IMR-90 (cell line): Measurements from ENCODE around the gene CYB5B. TPM values are rescaled to one million over a fixed set of nuclear protein-coding genes. Genes with fewer than 3 reads are reported as not detected.

Experiments
- ATAC-seq: fragments of 200-7000 bp; cut with Tn5 transposase; 2 replicates; pipeline ENCODE4 v1.9.1; 2020; ENCODE audit warnings: low read depth, mild to moderate bottlenecking, moderate library complexity
- BruUV-seq: library from RNA; stranded (reverse); fragments of 400-500 nt; replicated peaks from 2 replicates; lab custom pipeline; 2021; lab: Mats Ljungman, UMichigan
- CTCF ChIA-PET: fragments of 300-600 bp; formaldehyde crosslinking; extraction: SDS; loops from one replicate; lab custom pipeline; 2021; ENCODE audit warnings: antibody characterized with exemption; lab: Yijun Ruan, JAX
- POLR2A ChIA-PET: fragments of 300-600 bp; sonication (Branson Sonifier 250); formaldehyde crosslinking; loops from one replicate; lab custom pipeline; 2022; ENCODE audit warnings: antibody characterized with exemption; ENCODE audit not compliant: unreplicated experiment; lab: Charles Lee
- DNase-seq: peaks from one replicate; pipeline ENCODE4 v3.0.0; 2013
- H2AFZ ChIP-seq: replicated peaks from 2 replicates; pipeline ENCODE3; 2013; ENCODE audit warnings: low read length, mild to moderate bottlenecking; ENCODE audit not compliant: poor library complexity
- H2AK5ac ChIP-seq: 2 replicates; pipeline ENCODE4 v1.6.1; 2013; ENCODE audit warnings: low read depth, low read length, inconsistent platforms
- H2AK9ac ChIP-seq: replicated peaks from 2 replicates; pipeline ENCODE3; 2013; ENCODE audit warnings: mild to moderate bottlenecking, low read depth, low read length, moderate library complexity; ENCODE audit not compliant: poor library complexity
- H2BK120ac ChIP-seq: 2 replicates; pipeline ENCODE4 v1.6.1; 2013; ENCODE audit warnings: low read depth, low read length, inconsistent platforms
- H2BK15ac ChIP-seq: 3 replicates; pipeline ENCODE4 v1.6.1; 2013; ENCODE audit warnings: low read depth, low read length, inconsistent platforms
- H2BK20ac ChIP-seq: 2 replicates; pipeline ENCODE4 v1.6.1; 2013; ENCODE audit warnings: low read depth, mild to moderate bottlenecking, inconsistent platforms, low read length, moderate library complexity
- H2BK5ac ChIP-seq: 2 replicates; pipeline ENCODE4 v1.6.1; 2013; ENCODE audit warnings: mild to moderate bottlenecking, low read depth, low read length, inconsistent platforms; ENCODE audit not compliant: poor library complexity, severe bottlenecking
- H3K14ac ChIP-seq: replicated peaks from 2 replicates; pipeline ENCODE4 v1.6.1; 2013; ENCODE audit warnings: low read depth, low read length, inconsistent platforms
- H3K18ac ChIP-seq: 2 replicates; pipeline ENCODE4 v1.6.1; 2013; ENCODE audit warnings: low read depth, low read length, control low read depth
- H3K23ac ChIP-seq: 2 replicates; pipeline ENCODE4 v1.6.1; 2013; ENCODE audit warnings: low read depth, low read length, inconsistent platforms
- H3K27ac ChIP-seq: 2 replicates; pipeline ENCODE4 v1.5.1; 2013; ENCODE audit warnings: mild to moderate bottlenecking, control low read depth, low read length; ENCODE audit not compliant: insufficient read depth
- H3K27me3 ChIP-seq: 2 replicates; pipeline ENCODE4 v1.6.1; 2013; ENCODE audit warnings: low read length; ENCODE audit not compliant: control insufficient read depth, insufficient read depth
- H3K36me3 ChIP-seq: 2 replicates; pipeline ENCODE4 v1.6.1; 2013; ENCODE audit warnings: low read length, mixed read lengths; ENCODE audit not compliant: control insufficient read depth, insufficient read depth
- H3K4ac ChIP-seq: 2 replicates; pipeline ENCODE4 v1.6.1; 2013; ENCODE audit warnings: low read depth, low read length, inconsistent platforms
- H3K4me1 ChIP-seq: 2 replicates; pipeline ENCODE4 v1.6.1; 2013; ENCODE audit warnings: low read length, mixed read lengths; ENCODE audit not compliant: control insufficient read depth, insufficient read depth
- H3K4me2 ChIP-seq: 2 replicates; pipeline ENCODE4 v1.6.1; 2013; ENCODE audit warnings: low read depth, mild to moderate bottlenecking, control low read depth, low read length, moderate library complexity
- H3K4me3 ChIP-seq: 2 replicates; pipeline ENCODE4 v1.5.1; 2013; ENCODE audit warnings: low read depth, mild to moderate bottlenecking, control low read depth, low read length, moderate library complexity; ENCODE audit not compliant: insufficient read depth
- H3K56ac ChIP-seq: 2 replicates; pipeline ENCODE4 v1.6.1; 2013; ENCODE audit warnings: low read length, inconsistent platforms; ENCODE audit not compliant: insufficient read depth; ENCODE audit errors: extremely low read depth
- H3K79me1 ChIP-seq, 2 experiments: 2 replicates each; pipeline ENCODE4 v1.6.1; 2013; ENCODE audit warnings: low read length in 2 of 2, inconsistent platforms in 1 of 2, low read depth in 1 of 2
- H3K9ac ChIP-seq: 2 replicates; pipeline ENCODE4 v1.6.1; 2013; ENCODE audit warnings: low read depth, low read length, control low read depth
- H3K9me1 ChIP-seq: 2 replicates; pipeline ENCODE4 v1.6.1; 2013; ENCODE audit warnings: low read length, inconsistent platforms; ENCODE audit not compliant: insufficient read depth
- H3K9me3 ChIP-seq: 2 replicates; pipeline ENCODE4 v1.6.1; 2013; ENCODE audit warnings: low read length; ENCODE audit not compliant: control insufficient read depth, insufficient read depth
- H4K20me1 ChIP-seq: 2 replicates; pipeline ENCODE4 v1.6.1; 2013; ENCODE audit warnings: low read length, inconsistent platforms; ENCODE audit not compliant: insufficient read depth
- H4K5ac ChIP-seq: 2 replicates; pipeline ENCODE4 v1.6.1; 2013; ENCODE audit warnings: mild to moderate bottlenecking, low read depth, low read length, control low read depth
- H4K8ac ChIP-seq, 2 experiments: 2 replicates each; pipeline ENCODE4 v1.6.1; 2013; ENCODE audit warnings: low read depth in 2 of 2, low read length in 2 of 2, control low read depth in 1 of 2, inconsistent platforms in 1 of 2
- H4K91ac ChIP-seq: 2 replicates; pipeline ENCODE4 v1.6.1; 2013; ENCODE audit warnings: low read depth, low read length, inconsistent platforms; ENCODE audit not compliant: insufficient read depth
- BHLHE40 ChIP-seq: fragments of 150-350 bp; IDR thresholded peaks from 2 replicates; pipeline ENCODE4 v1.6.1; 2016; ENCODE audit warnings: mild to moderate bottlenecking, low read depth, low read length
- CEBPB ChIP-seq: IDR thresholded peaks from 2 replicates; pipeline ENCODE4 v1.6.1; 2012; ENCODE audit warnings: low read depth, low read length, improper control_type of control experiment
- CHD1 ChIP-seq: IDR thresholded peaks from 2 replicates; pipeline ENCODE4 v1.6.1; 2012; ENCODE audit warnings: low read depth, low read length, improper control_type of control experiment
- CTCF ChIP-seq: conservative IDR thresholded peaks from 2 replicates; pipeline ENCODE4 v1.5.1; 2012; ENCODE audit warnings: mild to moderate bottlenecking, low read depth, low read length, improper control_type of control experiment
- ELK1 ChIP-seq: fragments of 150-350 bp; IDR thresholded peaks from 2 replicates; pipeline ENCODE4 v1.6.1; 2016; ENCODE audit warnings: low read depth, mild to moderate bottlenecking, low read length, moderate library complexity, borderline replicate concordance
- MAFK ChIP-seq: IDR thresholded peaks from 2 replicates; pipeline ENCODE4 v1.6.1; 2012; ENCODE audit warnings: low read depth, low read length, improper control_type of control experiment
- MAZ ChIP-seq: IDR thresholded peaks from 2 replicates; pipeline ENCODE4 v1.6.1; 2012; ENCODE audit warnings: low read depth, mild to moderate bottlenecking, low read length, improper control_type of control experiment, moderate library complexity, borderline replicate concordance
- MXI1 ChIP-seq: IDR thresholded peaks from 2 replicates; pipeline ENCODE4 v1.6.1; 2012; ENCODE audit warnings: low read depth, mild to moderate bottlenecking, low read length, moderate library complexity, borderline replicate concordance
- NFE2L2 ChIP-seq: fragments of 150-350 bp; IDR thresholded peaks from 2 replicates; pipeline ENCODE4 v1.6.1; 2016; ENCODE audit warnings: low read depth, mild to moderate bottlenecking, low read length
- POLR2A ChIP-seq: IDR thresholded peaks from 2 replicates; pipeline ENCODE4 v1.6.1; 2012; ENCODE audit warnings: mild to moderate bottlenecking, low read depth, low read length
- RAD21 ChIP-seq: IDR thresholded peaks from 2 replicates; pipeline ENCODE4 v1.6.1; 2012; ENCODE audit warnings: low read length, improper control_type of control experiment
- RCOR1 ChIP-seq: IDR thresholded peaks from 2 replicates; pipeline ENCODE4 v1.6.1; 2012; ENCODE audit warnings: mild to moderate bottlenecking, low read length, improper control_type of control experiment; ENCODE audit not compliant: insufficient replicate concordance
- RFX5 ChIP-seq: IDR thresholded peaks from 2 replicates; pipeline ENCODE4 v1.8.0; 2012; ENCODE audit warnings: low read depth, mild to moderate bottlenecking, low read length, moderate library complexity
- USF2 ChIP-seq: fragments of 150-350 bp; IDR thresholded peaks from 2 replicates; pipeline ENCODE4 v1.6.1; 2017; ENCODE audit warnings: mild to moderate bottlenecking, antibody characterized with exemption, low read length, low read depth
- WGBS, 2 experiments: methylation state at CpG; one replicate each; pipeline versions ENCODE4 v1.1.5 to v1.1.7; 2013; ENCODE audit warnings: missing lambda C conversion rate in 2 of 2; ENCODE audit not compliant: insufficient read length in 1 of 2; ENCODE audit errors: extremely low coverage in 2 of 2; 5-methylcytosine and 5-hydroxymethylcytosine counted together
- dilution Hi-C: fragments of 300-500 bp; cut with HindIII; formaldehyde crosslinking; loops from one replicate; pipeline ENCODE4 v1.14.3; 2018; ENCODE audit warnings: low sequenced_read_pairs; ENCODE audit not compliant: unreplicated experiment
- in situ Hi-C: fragments of 300-500 bp; cut with MboI; formaldehyde crosslinking; loops from 3 replicates; pipeline ENCODE4 v1.14.3; 2019; ENCODE audit warnings: low sequenced_read_pairs, inconsistent platforms, mixed read lengths
- intact Hi-C: fragments of 100-400 bp; cut with micrococcal nuclease; formaldehyde crosslinking; loops from 2 replicates; pipeline ENCODE4 v1.10.0; 2022
- polyA plus RNA-seq, 3 experiments: library from polyadenylated mRNA; depleted of rRNA; stranded (reverse); fragments of >200 nt; gene quantifications; 2 replicates each; pipeline ENCODE4 v1.2.3, GENCODE V29; 2012; ENCODE audit warnings: low replicate concordance in 1 of 3
- total RNA-seq: library from RNA; depleted of rRNA; stranded (reverse); fragments of >200 nt; gene quantifications from 2 replicates; pipeline ENCODE4 v1.2.3, GENCODE V29; 2012

CYB5B gene
- total and polyA plus RNA-seq, 2 of the 4 experiments (the other 2 are of a cell fraction): 100 to 102 TPM

GRCh38 chr16:69509125-69509524, 84.7 kb downstream of the CYB5B start:
- no peak overlapping the region for H3K18ac ChIP-seq
- in situ Hi-C loops: no loop called here

More at GRCh38 chr16:69509125-69509524, 84.7 kb downstream of the CYB5B start:
- no peak overlapping the region for H2BK120ac ChIP-seq
- ChIA-PET POLR2A (no interaction called here), CTCF (interaction anchor here (0.6 kb wide), 1 partner anchor 147 kb away, joined by 4 read pairs; no protein-coding TSS in a partner anchor)
- no peak overlapping the region for H2AK5ac ChIP-seq
- H3K9me1 ChIP-seq: peaks cover 3% of the 10 kb centered on the region
- no peak overlapping the region for H4K91ac ChIP-seq
- no peaks in the 10 kb centered on the region for H4K20me1 ChIP-seq
- intact Hi-C loops (no loop called here), dilution Hi-C loops (no loop called here)
- no peak overlapping the region for H3K4me2 ChIP-seq
- H3K27ac ChIP-seq: no peak overlapping the region
- no peak overlapping the region for H3K56ac ChIP-seq
- no peak overlapping the region for H2BK15ac ChIP-seq
- no peaks in the 10 kb centered on the region for H3K79me1 ChIP-seq
- H3K27me3 ChIP-seq: no peaks in the 10 kb centered on the region
- no peaks in the 10 kb centered on the region for H3K9me3 ChIP-seq
- ATAC-seq (no peak), DNase-seq (no peak)
- H3K23ac ChIP-seq: no peak overlapping the region
- H3K4me3 ChIP-seq: no peak overlapping the region
- TF ChIP-seq BHLHE40 (no peak), USF2 (no peak), RFX5 (no peak), RAD21 (no peak), RCOR1 (no peak), CTCF (no peak), MAZ (no peak), ELK1 (no peak), CHD1 (no peak), POLR2A (no peak), CEBPB (no peak), NFE2L2 (no peak), MXI1 (no peak), MAFK (no peak)
- no peak overlapping the region for H3K4ac ChIP-seq
- peaks cover 5% of the 10 kb centered on the region; the same call in 1 of the 2 replicates for H3K4me1 ChIP-seq
- no peak overlapping the region for H4K5ac ChIP-seq
- H4K8ac ChIP-seq: no peak overlapping the region
- H3K36me3 ChIP-seq: no peaks in the 10 kb centered on the region
- no peak overlapping the region for H3K9ac ChIP-seq
- no peak overlapping the region for H2BK20ac ChIP-seq
- no peak overlapping the region for H2AFZ ChIP-seq
- no peak overlapping the region for H3K14ac ChIP-seq
- 100% methylated on average over 1 of the region's 5 CpGs; no CpG with 5 or more reads in 1 of the 2 experiments for WGBS, 2 experiments
- H2AK9ac ChIP-seq: no peak overlapping the region
- H2BK5ac ChIP-seq: no peak overlapping the region
- no TSS peak for BruUV-seq
